MM.1S (cell line): ENCODE measurements around the gene MAN1C1.

Experiments used
- DNase-seq: peaks from one replicate; pipeline ENCODE4 v3.0.0-alpha.2; 2015
- H2AFZ ChIP-seq: fragments of 300-600 bp; sonication (generic); 2 replicates; pipeline ENCODE4 v1.6.0; 2016; ENCODE audit warnings: antibody characterized with exemption, low read length
- H3F3A ChIP-seq: fragments of 300-600 bp; sonication (generic); 2 replicates; pipeline ENCODE4 v1.6.1; 2016; ENCODE audit warnings: mild to moderate bottlenecking, antibody characterized with exemption, low read length, moderate library complexity, mixed read lengths; ENCODE audit not compliant: insufficient read depth
- H3K27ac ChIP-seq: fragments of 300-600 bp; sonication (generic); 2 replicates; pipeline ENCODE4 v1.5.1; 2016; ENCODE audit warnings: mild to moderate bottlenecking, low read length
- H3K27me3 ChIP-seq: fragments of 300-600 bp; sonication (generic); replicated peaks from 2 replicates; pipeline ENCODE4 v1.6.0; 2016; ENCODE audit warnings: low read length; ENCODE audit not compliant: insufficient read depth
- H3K36me3 ChIP-seq: fragments of 300-600 bp; sonication (generic); replicated peaks from 2 replicates; pipeline ENCODE4 v1.6.1; 2016; ENCODE audit warnings: mild to moderate bottlenecking, low read length, mixed read lengths; ENCODE audit not compliant: insufficient read depth
- H3K4me1 ChIP-seq: fragments of 300-600 bp; sonication (generic); 2 replicates; pipeline ENCODE4 v1.6.1; 2016; ENCODE audit warnings: low read length, mixed read lengths
- H3K4me2 ChIP-seq: fragments of 300-600 bp; sonication (generic); 2 replicates; pipeline ENCODE4 v1.6.0; 2016; ENCODE audit warnings: low read depth, low read length
- H3K4me3 ChIP-seq: fragments of 300-600 bp; sonication (generic); 2 replicates; pipeline ENCODE4 v1.5.1; 2016; ENCODE audit warnings: low read length, mixed read lengths
- H3K79me2 ChIP-seq: fragments of 300-600 bp; sonication (generic); 2 replicates; pipeline ENCODE4 v1.6.1; 2016; ENCODE audit warnings: mixed run types, low read length, mixed read lengths
- H3K9ac ChIP-seq: fragments of 300-600 bp; sonication (generic); 2 replicates; pipeline ENCODE4 v1.6.1; 2016; ENCODE audit warnings: low read length, mixed read lengths
- H3K9me2 ChIP-seq: fragments of 300-600 bp; sonication (generic); replicated peaks from 2 replicates; pipeline ENCODE4 v1.6.1; 2016; ENCODE audit warnings: mild to moderate bottlenecking, low read length, mixed read lengths; ENCODE audit not compliant: insufficient read depth
- H3K9me3 ChIP-seq: fragments of 300-600 bp; sonication (generic); replicated peaks from 2 replicates; pipeline ENCODE4 v1.6.1; 2016; ENCODE audit warnings: mild to moderate bottlenecking, low read length, mixed read lengths; ENCODE audit not compliant: insufficient read depth
- H4K20me1 ChIP-seq: fragments of 300-600 bp; sonication (generic); 2 replicates; pipeline ENCODE4 v1.6.1; 2016; ENCODE audit warnings: mild to moderate bottlenecking, low read length, moderate library complexity, mixed read lengths; ENCODE audit not compliant: insufficient read depth
- EZH2 ChIP-seq: fragments of 300-600 bp; sonication (generic); optimal IDR thresholded peaks from 2 replicates; pipeline ENCODE3; 2017; ENCODE audit warnings: low read depth, mild to moderate bottlenecking, antibody characterized with exemption, low read length, mixed read lengths
- EZH2phosphoT487 ChIP-seq: fragments of 300-600 bp; sonication (generic); IDR thresholded peaks from 2 replicates; pipeline ENCODE4 v1.6.1; 2018; ENCODE audit warnings: antibody characterized with exemption, low read length
- TF ChIP-seq, protein P1 (sequence below): fragments of 300-600 bp; sonication (generic); IDR thresholded peaks from 2 replicates; pipeline ENCODE4 v1.5.1; 2016; ENCODE audit warnings: antibody characterized with exemption, low read length, mixed read lengths

MAN1C1 gene

DNA sequence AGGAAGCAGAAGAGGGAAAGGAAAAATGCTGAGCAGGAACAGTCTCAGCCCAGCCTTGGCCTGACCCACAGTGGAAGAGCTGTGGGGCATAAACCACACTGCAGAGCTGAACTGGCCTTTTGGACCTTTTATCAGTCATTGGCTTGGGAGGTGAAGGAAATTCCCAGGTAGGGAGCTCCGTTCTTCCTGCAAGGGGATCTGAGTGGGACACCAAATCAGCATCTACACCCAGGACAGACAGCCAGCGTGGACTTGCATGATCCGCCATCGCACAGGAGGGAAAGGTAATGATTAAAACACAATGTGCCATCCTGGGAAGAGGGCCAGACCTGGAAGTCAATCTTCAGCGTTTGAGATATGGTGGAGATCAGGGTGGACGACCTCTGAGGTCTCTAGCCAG lies 202.0 kb downstream of the MAN1C1 start:
- Histone ChIP-seq H4K20me1 (no peaks in the 10 kb centered on the region), H3K4me3 (no peak overlapping the region), H3K27me3 (no peaks in the 10 kb centered on the region), H3K4me2 (peak overlapping the region; percentile 91; the same call in 1 of the 2 replicates), H3K9me3 (no peaks in the 10 kb centered on the region), H3F3A (peaks cover 15% of the 10 kb centered on the region; the same call in 1 of the 2 replicates), H3K27ac (no peak overlapping the region), H2AFZ (no peak overlapping the region), H3K4me1 (peaks cover 11% of the 10 kb centered on the region), H3K9me2 (no peaks in the 10 kb centered on the region), H3K9ac (no peak overlapping the region), H3K79me2 (peaks cover 19% of the 10 kb centered on the region), H3K36me3 (no peaks in the 10 kb centered on the region)
- DNase-seq, result no peak
- TF ChIP-seq EZH2phosphoT487 (no peak), EZH2 (no peak)
- TF ChIP-seq, protein P1, sequence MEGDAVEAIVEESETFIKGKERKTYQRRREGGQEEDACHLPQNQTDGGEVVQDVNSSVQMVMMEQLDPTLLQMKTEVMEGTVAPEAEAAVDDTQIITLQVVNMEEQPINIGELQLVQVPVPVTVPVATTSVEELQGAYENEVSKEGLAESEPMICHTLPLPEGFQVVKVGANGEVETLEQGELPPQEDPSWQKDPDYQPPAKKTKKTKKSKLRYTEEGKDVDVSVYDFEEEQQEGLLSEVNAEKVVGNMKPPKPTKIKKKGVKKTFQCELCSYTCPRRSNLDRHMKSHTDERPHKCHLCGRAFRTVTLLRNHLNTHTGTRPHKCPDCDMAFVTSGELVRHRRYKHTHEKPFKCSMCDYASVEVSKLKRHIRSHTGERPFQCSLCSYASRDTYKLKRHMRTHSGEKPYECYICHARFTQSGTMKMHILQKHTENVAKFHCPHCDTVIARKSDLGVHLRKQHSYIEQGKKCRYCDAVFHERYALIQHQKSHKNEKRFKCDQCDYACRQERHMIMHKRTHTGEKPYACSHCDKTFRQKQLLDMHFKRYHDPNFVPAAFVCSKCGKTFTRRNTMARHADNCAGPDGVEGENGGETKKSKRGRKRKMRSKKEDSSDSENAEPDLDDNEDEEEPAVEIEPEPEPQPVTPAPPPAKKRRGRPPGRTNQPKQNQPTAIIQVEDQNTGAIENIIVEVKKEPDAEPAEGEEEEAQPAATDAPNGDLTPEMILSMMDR, result no peak

- H3K9ac ChIP-seq, result peak within 1 kb of the TSS; percentile 82
- H3K4me2 ChIP-seq, result peak within 1 kb of the TSS; percentile 91
- H3K9me2 ChIP-seq, result no peaks in the 10 kb centered on the region
- no peaks in the 10 kb centered on the region for H3K9me3 ChIP-seq
- peak within 1 kb of the TSS; percentile 69 for H3K4me3 ChIP-seq
- no peaks in the 10 kb centered on the region for H4K20me1 ChIP-seq
- peak; percentile 94 for DNase-seq
- peak within 1 kb of the TSS; percentile 91 for H2AFZ ChIP-seq
- no peak for TF ChIP-seq EZH2phosphoT487
- TF ChIP-seq, protein P1, result no peak
- no peak for TF ChIP-seq EZH2
- no peaks in the 10 kb centered on the region for H3K27me3 ChIP-seq
- no peaks in the 10 kb centered on the region for H3K36me3 ChIP-seq
- H3K79me2 ChIP-seq, result peaks cover 19% of the 10 kb centered on the region
- H3K4me1 ChIP-seq, result peaks cover 11% of the 10 kb centered on the region
- H3K27ac ChIP-seq, result peak within 1 kb of the TSS; percentile 78; the same call in 1 of the 2 replicates
- peaks cover 15% of the 10 kb centered on the region; the same call in 1 of the 2 replicates for H3F3A ChIP-seq
Measured at GRCh38 chr1:25819491-25820246, 203.1 kb downstream of the MAN1C1 start, which contains the start of gene MTFR1L. Gene MTFR1L (plus strand): TSS chr1:25819954. CDS start chr1:25823105, 3,151 bp downstream.

DNA sequence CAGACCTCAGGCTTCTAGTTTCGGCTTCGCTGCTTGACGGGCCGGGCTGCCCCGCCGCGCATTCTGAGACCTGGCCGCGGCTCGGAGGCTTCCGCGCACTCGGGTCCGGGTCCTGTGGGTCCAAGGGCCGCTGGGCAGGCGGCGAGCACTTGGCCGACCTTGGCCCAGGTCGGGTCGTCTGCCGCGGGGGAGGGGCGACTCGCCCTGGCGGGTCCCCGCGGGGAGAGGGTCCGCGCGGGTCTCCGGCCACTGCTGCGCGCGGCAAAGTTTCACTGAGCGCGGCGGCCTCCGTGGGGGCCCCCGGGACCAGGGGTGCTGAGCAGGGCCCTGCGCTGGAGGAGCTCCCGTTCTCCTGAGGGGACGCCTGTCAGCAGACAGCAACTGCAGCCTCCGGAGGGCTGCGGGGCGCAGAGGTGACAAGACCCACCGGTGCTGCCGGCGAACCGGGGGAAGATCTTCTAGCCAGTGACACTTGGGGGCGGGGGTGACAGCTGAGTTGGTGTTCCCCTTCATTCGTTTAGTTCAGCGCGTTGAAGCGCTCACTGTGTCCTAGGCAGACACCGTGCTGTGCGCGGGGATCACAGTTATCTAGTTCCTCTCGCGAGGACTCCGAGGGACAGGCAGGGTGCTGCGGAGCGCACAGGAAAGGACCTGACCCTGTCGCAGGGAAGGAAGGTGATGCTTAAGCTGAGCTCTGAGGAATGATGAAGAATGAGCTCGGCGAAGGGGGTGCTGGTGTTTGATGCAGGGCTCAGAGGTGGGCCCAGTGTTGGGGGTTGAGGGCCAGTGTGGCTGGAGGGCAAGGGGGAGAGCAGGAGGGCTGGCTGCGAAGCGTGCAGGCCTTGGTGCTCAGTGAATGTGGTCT lies 203.9 kb downstream of the MAN1C1 start:
- Histone ChIP-seq H3K4me3 (peak overlapping the region; percentile 69), H3K79me2 (peaks cover 19% of the 10 kb centered on the region), H3K9ac (peak overlapping the region; percentile 82), H2AFZ (peak overlapping the region; percentile 91), H3K9me2 (no peaks in the 10 kb centered on the region), H3K27ac (peak overlapping the region; percentile 78; the same call in 1 of the 2 replicates), H3F3A (peaks cover 15% of the 10 kb centered on the region; the same call in 1 of the 2 replicates), H3K27me3 (no peaks in the 10 kb centered on the region), H3K9me3 (no peaks in the 10 kb centered on the region), H3K4me1 (peaks cover 11% of the 10 kb centered on the region), H4K20me1 (no peaks in the 10 kb centered on the region), H3K4me2 (peak overlapping the region; percentile 91), H3K36me3 (no peaks in the 10 kb centered on the region)
- TF ChIP-seq EZH2phosphoT487 (no peak), EZH2 (no peak)
- TF ChIP-seq, protein P1, result no peak
- DNase-seq, result peak; percentile 73
